ENCODE results near the gene FUOM.

- TF ChIP-seq CTCF (IDR thresholded peaks at IDR 0.05; ENCODE audit: insufficient read depth, low read length) (no peak), POLR2AphosphoS5 (IDR thresholded peaks at IDR 0.05; ENCODE audit: low read depth) (no peak), SPI1 (IDR thresholded peaks at IDR 0.05; ENCODE audit: borderline replicate concordance, low read depth) (no peak), GABPA (IDR thresholded peaks at IDR 0.05; ENCODE audit: low read depth) (no peak)
- TF ChIP-seq, protein P1, sequence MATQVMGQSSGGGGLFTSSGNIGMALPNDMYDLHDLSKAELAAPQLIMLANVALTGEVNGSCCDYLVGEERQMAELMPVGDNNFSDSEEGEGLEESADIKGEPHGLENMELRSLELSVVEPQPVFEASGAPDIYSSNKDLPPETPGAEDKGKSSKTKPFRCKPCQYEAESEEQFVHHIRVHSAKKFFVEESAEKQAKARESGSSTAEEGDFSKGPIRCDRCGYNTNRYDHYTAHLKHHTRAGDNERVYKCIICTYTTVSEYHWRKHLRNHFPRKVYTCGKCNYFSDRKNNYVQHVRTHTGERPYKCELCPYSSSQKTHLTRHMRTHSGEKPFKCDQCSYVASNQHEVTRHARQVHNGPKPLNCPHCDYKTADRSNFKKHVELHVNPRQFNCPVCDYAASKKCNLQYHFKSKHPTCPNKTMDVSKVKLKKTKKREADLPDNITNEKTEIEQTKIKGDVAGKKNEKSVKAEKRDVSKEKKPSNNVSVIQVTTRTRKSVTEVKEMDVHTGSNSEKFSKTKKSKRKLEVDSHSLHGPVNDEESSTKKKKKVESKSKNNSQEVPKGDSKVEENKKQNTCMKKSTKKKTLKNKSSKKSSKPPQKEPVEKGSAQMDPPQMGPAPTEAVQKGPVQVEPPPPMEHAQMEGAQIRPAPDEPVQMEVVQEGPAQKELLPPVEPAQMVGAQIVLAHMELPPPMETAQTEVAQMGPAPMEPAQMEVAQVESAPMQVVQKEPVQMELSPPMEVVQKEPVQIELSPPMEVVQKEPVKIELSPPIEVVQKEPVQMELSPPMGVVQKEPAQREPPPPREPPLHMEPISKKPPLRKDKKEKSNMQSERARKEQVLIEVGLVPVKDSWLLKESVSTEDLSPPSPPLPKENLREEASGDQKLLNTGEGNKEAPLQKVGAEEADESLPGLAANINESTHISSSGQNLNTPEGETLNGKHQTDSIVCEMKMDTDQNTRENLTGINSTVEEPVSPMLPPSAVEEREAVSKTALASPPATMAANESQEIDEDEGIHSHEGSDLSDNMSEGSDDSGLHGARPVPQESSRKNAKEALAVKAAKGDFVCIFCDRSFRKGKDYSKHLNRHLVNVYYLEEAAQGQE (IDR thresholded peaks at IDR 0.05; ENCODE audit: insufficient replicate concordance, low read depth): no peak
These were observed 19.4 kb upstream of the FUOM start for GRCh38 chr10:133377025-133377817.
